Colon (tissue), 2 donors: ENCODE results near the gene PRDM8.
"Not testable (repeated sequence)": the region's sequence is repeated elsewhere in the genome, so short reads cannot be mapped to it uniquely, and the experiment has no call there.

Source experiments
- FAIRE-seq: peaks from 2 replicates; lab custom pipeline; 2012; peaks lifted over from hg19 to GRCh38; lab: Jason Lieb, UNC
- donor health status: control.
- donor health status: control.

Gene PRDM8

GRCh38 chr4:80196922-80197573 is at the start of gene PRDM8:
Gene PRDM8 (plus strand): TSS chr4:80197503. CDS start chr4:80200081, 2,578 bp downstream.
- FAIRE-seq: no peak

DNA sequence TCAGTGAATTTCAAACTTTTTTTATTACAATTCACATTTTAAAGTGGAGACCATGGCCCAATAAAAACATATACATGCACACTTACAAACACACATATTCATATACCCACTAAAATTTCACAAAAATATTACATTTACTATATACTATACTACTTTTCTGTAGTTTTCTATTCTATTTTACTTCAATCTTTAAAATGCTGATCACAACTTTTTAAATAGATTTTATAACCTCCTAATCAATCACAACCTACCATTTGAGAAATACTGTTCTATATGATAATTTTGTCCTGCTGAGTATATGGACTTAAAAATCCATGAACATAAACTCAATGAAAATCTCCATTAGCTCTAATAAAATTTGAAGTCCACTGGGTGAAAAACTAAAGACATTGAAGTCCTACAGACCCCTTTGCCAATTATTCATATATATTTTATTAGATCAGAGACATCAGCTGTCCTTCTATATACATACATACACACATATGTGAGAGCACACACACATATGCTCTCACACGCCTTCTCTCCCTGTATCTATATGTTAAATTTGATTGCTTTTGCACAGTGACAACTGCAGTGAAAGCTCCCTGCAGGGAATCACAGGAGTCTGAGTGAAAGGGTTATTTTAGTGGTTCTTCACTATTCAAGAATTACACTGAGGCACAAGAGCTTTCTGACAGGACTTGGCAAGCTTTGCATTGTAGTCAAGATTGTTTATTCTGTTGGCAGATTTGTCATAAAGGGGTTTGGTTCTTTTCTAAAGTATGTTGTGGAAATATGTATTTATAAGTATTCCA is 46.7 kb upstream of the PRDM8 start:
- FAIRE-seq: no peak

DNA sequence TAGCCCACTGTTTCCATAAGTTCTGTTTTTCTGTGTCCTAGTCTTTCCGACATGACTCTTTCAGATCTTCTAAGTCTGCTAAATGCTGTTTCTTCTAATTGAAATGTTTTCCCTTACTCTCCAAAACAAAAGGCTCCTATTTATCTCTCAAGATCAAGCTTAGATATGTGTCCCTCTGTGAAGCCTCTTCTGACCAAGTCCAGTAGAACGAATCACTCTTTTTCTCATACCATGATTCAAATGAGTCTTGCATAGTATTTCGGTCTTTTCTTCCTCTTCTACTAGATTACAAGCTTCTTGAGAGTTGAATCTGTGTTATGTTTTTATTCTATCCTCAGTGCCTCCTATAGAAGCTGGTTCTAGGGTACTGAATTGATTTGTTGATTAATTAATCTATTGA is 45.3 kb upstream of the PRDM8 start:
- FAIRE-seq: no peak

DNA sequence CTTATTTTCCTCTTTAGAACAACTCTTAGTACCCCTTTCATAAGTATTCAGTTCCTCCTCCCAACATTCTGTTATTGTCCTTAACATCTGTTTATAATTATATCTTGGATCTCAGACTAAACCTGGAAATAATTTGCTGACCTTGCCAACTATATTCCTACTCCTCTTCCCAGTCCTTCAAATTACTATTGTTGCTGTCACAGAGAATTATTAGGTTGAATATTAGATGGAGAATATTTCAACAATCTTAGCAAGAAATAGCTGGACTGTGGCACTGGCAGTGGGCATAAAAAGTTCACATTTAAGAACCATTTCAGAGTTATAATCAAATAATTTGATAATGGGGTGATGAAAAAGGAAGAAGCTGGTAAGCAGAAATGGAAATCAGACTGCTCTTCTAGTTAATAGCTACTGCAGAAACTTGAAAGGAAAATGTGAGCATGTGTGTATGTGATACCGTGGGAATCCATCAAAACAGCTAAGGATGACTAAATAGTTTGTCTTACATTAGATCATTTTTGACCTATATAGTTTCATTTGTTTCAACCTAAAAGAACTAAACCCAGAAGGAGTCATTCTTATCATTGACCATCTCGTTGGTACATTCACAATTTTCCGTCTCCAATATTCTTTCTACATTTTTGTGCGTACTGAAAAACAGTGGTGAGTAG is 43.3 kb upstream of the PRDM8 start:
- no peak for FAIRE-seq

GRCh38 chr4:80154545-80154933 is 42.8 kb upstream of the PRDM8 start:
- no peak for FAIRE-seq

DNA sequence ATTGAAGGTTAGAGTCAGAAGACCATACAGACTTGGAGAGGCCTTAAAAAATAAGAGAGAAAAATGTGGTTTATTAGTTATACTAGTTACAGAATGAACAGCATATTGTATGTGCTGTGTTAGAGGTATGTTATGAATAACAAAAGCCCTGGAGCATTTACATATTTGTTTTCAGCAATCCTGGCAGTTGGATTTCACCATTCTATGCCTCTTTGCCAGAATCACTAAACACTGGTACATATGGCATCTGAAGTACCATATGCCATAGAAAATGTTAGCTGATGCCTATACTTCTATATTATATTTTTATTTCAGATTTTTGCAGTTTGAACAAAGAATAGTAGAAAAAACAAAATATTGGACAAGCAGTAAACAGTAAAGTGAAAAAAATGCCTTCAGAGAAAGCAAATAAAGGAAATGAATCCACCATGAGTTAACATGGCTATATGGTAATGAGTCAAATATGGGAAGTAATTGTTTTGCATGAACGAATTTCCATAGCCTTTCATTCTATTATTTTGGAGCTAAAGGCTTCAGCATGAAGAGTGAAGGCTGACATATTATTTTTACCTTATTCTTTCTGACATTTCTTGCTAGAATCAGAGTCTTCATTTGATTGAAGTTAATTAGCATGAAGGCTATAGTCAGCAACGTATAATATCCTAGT is 41.9 kb upstream of the PRDM8 start:
- FAIRE-seq: no peak

GRCh38 chr4:80156410-80156809 is 40.9 kb upstream of the PRDM8 start:
- FAIRE-seq: no peak

GRCh38 chr4:80161413-80162058 is 35.8 kb upstream of the PRDM8 start:
- FAIRE-seq: no peak

DNA sequence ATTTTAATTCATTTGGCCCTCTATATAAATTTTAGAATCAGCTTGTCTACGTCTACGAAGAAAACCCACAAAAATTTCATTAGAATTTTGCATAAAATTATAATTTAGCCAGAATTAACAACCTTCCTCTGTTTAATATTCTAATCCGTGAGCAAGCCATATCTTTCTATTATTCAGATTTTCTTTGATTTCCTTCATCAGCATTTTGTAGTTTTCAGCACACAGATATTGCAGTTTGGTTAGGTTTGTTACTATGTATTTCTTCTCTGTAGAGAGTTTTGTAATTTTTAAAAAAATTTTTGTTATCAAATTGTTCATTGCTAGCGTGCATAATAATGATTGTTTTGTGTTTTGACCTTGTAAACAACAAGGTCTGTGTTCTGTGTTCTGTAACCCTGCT is 34.9 kb upstream of the PRDM8 start:
- no peak for FAIRE-seq

- no peak for FAIRE-seq
These were observed 31.4 kb upstream of the PRDM8 start for GRCh38 chr4:80165855-80166254.

DNA sequence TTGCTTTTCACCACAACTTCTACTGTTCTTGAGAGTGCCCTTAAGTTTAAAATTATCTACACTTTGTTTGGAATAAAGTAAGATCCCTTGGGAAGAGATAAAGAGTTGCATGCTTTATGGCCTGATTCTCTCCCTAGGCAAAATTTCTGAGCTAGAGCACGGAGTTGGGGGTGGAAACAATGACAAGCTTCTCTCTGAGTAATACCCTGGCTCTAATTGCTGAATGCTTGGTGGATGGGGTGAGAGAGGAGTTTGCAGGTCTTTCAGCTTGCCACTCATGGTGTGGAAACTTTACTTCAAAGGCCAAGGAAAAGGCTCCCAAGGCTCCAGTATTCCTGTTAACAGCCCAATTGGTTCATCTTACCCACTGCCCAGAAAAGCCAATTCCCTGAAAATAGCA is 26.1 kb upstream of the PRDM8 start:
- FAIRE-seq: no peak

- no peak for FAIRE-seq
These were observed 25.6 kb upstream of the PRDM8 start for GRCh38 chr4:80171656-80172055.

- FAIRE-seq: no peak
These were observed 25.1 kb upstream of the PRDM8 start for GRCh38 chr4:80172203-80172602.

DNA sequence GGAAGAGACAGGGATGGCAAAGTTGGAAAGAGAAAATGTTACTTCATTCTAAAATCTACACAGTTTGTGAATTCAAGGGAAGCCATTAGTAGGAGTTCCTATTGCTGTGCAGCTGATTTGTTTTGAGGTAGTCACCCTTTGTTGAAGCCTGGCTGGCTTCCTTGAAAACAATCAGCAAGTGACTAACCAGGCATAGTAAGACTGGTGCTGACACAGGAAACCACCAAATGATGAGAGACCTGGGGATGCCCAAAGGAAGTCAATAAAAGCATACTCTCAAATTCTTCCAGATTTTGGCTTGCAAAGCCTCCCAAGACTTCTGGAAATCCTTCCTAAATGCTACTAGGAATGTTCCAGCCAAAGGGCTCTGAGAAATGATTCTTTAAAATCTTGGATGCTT is 23.9 kb upstream of the PRDM8 start:
- no peak for FAIRE-seq

DNA sequence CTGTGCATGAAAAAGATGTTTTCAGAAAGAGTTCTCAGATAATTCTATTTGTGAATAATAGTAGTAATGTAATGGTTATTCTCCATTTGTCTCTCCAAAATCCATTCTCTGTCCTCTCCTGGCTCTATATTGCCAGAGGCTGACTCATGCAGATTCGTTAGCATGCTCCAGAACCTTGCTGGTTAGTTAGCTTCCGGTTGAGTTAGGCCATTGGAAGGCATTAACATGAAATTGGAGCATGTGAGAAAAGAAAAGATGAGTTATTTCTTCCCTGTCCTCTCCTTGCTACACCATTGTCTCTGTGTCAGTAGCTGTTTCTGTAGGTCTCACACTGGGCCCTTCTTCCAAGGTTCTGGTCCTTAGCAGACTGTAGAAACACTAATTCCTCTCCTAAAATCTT is 23.5 kb upstream of the PRDM8 start:
- no peak for FAIRE-seq

GRCh38 chr4:80177793-80178192 is 19.5 kb upstream of the PRDM8 start:
- not testable (repeated sequence) for FAIRE-seq

- no peak for FAIRE-seq
These were observed 18.3 kb upstream of the PRDM8 start for GRCh38 chr4:80178964-80179363.

GRCh38 chr4:80179637-80180161 is 17.6 kb upstream of the PRDM8 start:
- FAIRE-seq: no peak

DNA sequence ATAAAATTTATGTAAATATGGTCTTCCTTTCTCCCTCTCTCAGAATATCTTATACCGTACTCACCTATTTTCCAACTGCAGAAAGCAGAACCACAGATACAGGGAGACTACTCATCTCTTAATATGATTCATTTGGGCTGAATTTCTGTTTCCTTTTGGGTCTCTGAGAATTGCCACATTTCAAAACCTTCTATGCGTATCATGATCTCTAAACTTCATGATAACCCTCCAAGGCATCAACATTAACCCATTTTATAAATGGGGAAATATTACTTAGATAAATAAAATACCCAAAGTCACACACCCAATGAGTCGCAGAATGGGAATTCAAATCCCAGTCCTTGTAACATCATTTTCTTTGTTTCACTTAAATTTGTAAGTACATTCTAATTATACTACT is 16.6 kb upstream of the PRDM8 start:
- no peak for FAIRE-seq

- no peak for FAIRE-seq
These were observed 15.0 kb upstream of the PRDM8 start for GRCh38 chr4:80182237-80182866.

GRCh38 chr4:80183250-80184052 is 13.9 kb upstream of the PRDM8 start:
- no peak for FAIRE-seq
